DND-41 (cell line): ENCODE data around the gene JMJD6.

Source experiments
- EZH2 ChIP-seq: IDR thresholded peaks from 3 replicates; pipeline ENCODE4 v1.6.1; 2012; ENCODE audit warnings: borderline replicate concordance, low read depth, mild to moderate bottlenecking, moderate library complexity, low read length, inconsistent platforms; ENCODE audit not compliant: severe bottlenecking
- TF ChIP-seq, protein P1 (sequence below): IDR thresholded peaks from 2 replicates; pipeline ENCODE4 v1.5.1; 2012; ENCODE audit warnings: borderline replicate concordance, low read length, moderate library complexity, mild to moderate bottlenecking; ENCODE audit not compliant: poor library complexity, severe bottlenecking; ENCODE audit errors: extremely low read depth

DNA sequence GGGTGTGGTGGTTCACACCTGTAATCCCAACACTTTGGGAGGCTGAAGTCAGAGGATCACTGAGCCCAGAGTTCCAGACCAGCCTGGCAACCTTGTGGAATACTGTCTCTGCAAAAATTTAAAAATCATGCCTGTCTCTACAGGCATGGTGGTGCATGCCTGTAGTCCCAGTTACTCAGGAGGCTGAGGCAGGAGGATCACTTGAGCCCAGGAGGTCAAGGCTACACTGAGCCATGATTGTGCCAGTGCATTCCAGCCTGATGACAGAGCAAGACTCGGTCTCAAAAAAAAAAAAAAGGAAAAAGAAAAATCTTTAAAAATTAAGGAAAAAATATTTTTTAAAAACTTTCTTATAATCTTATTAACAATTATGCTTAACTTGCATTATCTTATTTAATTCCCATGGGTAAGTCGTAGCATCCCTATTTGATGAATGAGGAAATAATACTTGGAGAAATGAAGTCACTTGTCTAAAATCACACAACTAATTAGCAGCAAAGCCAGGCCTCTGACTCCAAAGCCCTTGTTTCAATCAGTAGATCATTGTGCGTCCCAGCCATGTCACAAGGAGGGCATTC, 25.1 kb upstream of the JMJD6 start:
- TF ChIP-seq, protein P1, sequence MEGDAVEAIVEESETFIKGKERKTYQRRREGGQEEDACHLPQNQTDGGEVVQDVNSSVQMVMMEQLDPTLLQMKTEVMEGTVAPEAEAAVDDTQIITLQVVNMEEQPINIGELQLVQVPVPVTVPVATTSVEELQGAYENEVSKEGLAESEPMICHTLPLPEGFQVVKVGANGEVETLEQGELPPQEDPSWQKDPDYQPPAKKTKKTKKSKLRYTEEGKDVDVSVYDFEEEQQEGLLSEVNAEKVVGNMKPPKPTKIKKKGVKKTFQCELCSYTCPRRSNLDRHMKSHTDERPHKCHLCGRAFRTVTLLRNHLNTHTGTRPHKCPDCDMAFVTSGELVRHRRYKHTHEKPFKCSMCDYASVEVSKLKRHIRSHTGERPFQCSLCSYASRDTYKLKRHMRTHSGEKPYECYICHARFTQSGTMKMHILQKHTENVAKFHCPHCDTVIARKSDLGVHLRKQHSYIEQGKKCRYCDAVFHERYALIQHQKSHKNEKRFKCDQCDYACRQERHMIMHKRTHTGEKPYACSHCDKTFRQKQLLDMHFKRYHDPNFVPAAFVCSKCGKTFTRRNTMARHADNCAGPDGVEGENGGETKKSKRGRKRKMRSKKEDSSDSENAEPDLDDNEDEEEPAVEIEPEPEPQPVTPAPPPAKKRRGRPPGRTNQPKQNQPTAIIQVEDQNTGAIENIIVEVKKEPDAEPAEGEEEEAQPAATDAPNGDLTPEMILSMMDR: no peak
- no peak for TF ChIP-seq EZH2
